ENCODE measurements around the gene CMTM8. TPM values are rescaled to one million over a fixed set of nuclear protein-coding genes. Genes with fewer than 3 reads are reported as not detected.

Gene CMTM8
- total RNA-seq, 2 experiments from 2014 or later: 6.1 to 7.5 TPM

GRCh38 chr3:32319607-32320006 lies 81.1 kb downstream of the CMTM8 start:
- TF ChIP-seq, protein P1, sequence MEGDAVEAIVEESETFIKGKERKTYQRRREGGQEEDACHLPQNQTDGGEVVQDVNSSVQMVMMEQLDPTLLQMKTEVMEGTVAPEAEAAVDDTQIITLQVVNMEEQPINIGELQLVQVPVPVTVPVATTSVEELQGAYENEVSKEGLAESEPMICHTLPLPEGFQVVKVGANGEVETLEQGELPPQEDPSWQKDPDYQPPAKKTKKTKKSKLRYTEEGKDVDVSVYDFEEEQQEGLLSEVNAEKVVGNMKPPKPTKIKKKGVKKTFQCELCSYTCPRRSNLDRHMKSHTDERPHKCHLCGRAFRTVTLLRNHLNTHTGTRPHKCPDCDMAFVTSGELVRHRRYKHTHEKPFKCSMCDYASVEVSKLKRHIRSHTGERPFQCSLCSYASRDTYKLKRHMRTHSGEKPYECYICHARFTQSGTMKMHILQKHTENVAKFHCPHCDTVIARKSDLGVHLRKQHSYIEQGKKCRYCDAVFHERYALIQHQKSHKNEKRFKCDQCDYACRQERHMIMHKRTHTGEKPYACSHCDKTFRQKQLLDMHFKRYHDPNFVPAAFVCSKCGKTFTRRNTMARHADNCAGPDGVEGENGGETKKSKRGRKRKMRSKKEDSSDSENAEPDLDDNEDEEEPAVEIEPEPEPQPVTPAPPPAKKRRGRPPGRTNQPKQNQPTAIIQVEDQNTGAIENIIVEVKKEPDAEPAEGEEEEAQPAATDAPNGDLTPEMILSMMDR (IDR thresholded peaks at IDR 0.05): no peak
- Mint-ChIP-seq H3K27ac (no peak overlapping the region), H3K4me1 (ENCODE audit: low read depth) (peaks cover 27% of the 10 kb centered on the region), H3K4me3 (no peak overlapping the region), H3K9me3 (no peaks in the 10 kb centered on the region), H3K36me3 (ENCODE audit: low read depth) (no peaks in the 10 kb centered on the region), H3K27me3 (no peaks in the 10 kb centered on the region)
- H3K4me3 ChIP-seq (ENCODE audit: low read length): no peak overlapping the region
- ChIA-PET POLR2A (no interaction called here), CTCF (no interaction called here)
- intact Hi-C loops (cut with DNase I, micrococcal nuclease): no loop called here
- H3K27me3 ChIP-seq (ENCODE audit: control insufficient read depth in 1 of 2, insufficient read depth in 2 of 2, low read length in 2 of 2): no peaks in the 10 kb centered on the region
- H3K9me3 ChIP-seq (ENCODE audit: control insufficient read depth in 1 of 2, insufficient read depth in 1 of 2, low read length in 2 of 2): no peaks in the 10 kb centered on the region
- no peak overlapping the region for H3K27ac ChIP-seq (ENCODE audit: low read depth in 1 of 2, low read length in 2 of 2)
- DNase-seq: no peak
- no peaks in the 10 kb centered on the region for H3K36me3 ChIP-seq (ENCODE audit: insufficient read depth, low read length)
- peaks cover under 1% of the 10 kb centered on the region for H3K4me1 ChIP-seq (ENCODE audit: insufficient read depth, low read length)
- ATAC-seq (ENCODE audit: poor library complexity): no peak

DNA sequence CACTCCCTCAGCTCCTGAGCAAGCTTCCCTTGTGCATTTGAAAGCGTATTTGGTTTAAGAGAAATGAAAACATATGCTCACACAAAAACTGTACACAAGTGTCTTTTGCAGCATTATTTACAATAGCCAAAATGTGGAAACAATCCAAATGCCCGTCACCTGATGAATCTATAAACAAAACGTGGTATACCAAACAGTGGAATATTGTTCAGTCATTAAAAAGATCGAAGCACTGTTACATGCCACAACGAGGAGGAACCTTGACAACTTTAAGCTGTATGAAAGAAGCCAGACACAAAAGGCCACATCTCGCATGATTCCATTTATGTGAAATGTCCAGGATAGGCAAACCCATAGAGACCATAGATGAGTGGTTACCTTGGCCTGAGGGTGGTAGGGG lies 81.6 kb downstream of the CMTM8 start:
- CTCF ChIA-PET: interaction anchor here (0.9 kb wide), 1 partner anchor 55 kb away, joined by 3 read pairs; no protein-coding TSS in a partner anchor
- no peaks in the 10 kb centered on the region for H3K36me3 Mint-ChIP-seq (ENCODE audit: low read depth)
- TF ChIP-seq, protein P1 (IDR thresholded peaks at IDR 0.05): no peak
- H3K4me3 Mint-ChIP-seq: no peak overlapping the region
- no peaks in the 10 kb centered on the region for H3K27me3 ChIP-seq (ENCODE audit: control insufficient read depth in 1 of 2, insufficient read depth in 2 of 2, low read length in 2 of 2)
- H3K36me3 ChIP-seq (ENCODE audit: insufficient read depth, low read length): no peaks in the 10 kb centered on the region
- intact Hi-C loops (cut with DNase I, micrococcal nuclease): no loop called here
- no peak overlapping the region for H3K27ac ChIP-seq (ENCODE audit: low read depth in 1 of 2, low read length in 2 of 2)
- H3K9me3 Mint-ChIP-seq: no peaks in the 10 kb centered on the region
- DNase-seq: no peak
- no peak overlapping the region for H3K27ac Mint-ChIP-seq
- no peak for ATAC-seq (ENCODE audit: poor library complexity)
- H3K4me1 ChIP-seq (ENCODE audit: insufficient read depth, low read length): no peaks in the 10 kb centered on the region
- POLR2A ChIA-PET: interaction anchor here (0.9 kb wide), 1 partner anchor 16 kb away, joined by 3 read pairs; no protein-coding TSS in a partner anchor
- H3K27me3 Mint-ChIP-seq: no peaks in the 10 kb centered on the region
- H3K4me3 ChIP-seq (ENCODE audit: low read length): no peak overlapping the region
- H3K9me3 ChIP-seq (ENCODE audit: control insufficient read depth in 1 of 2, insufficient read depth in 1 of 2, low read length in 2 of 2): no peaks in the 10 kb centered on the region
- H3K4me1 Mint-ChIP-seq (ENCODE audit: low read depth): peaks cover 27% of the 10 kb centered on the region

GRCh38 chr3:32321095-32321790 lies 82.8 kb downstream of the CMTM8 start:
- no peaks in the 10 kb centered on the region for H3K36me3 ChIP-seq (ENCODE audit: insufficient read depth, low read length)
- CTCF ChIA-PET: interaction anchor here (0.9 kb wide), 1 partner anchor 54 kb away, joined by 3 read pairs; no protein-coding TSS in a partner anchor
- Mint-ChIP-seq H3K27ac (peak overlapping the region; percentile 7), H3K27me3 (no peaks in the 10 kb centered on the region), H3K9me3 (no peaks in the 10 kb centered on the region), H3K4me1 (ENCODE audit: low read depth) (peaks cover 27% of the 10 kb centered on the region), H3K4me3 (no peak overlapping the region), H3K36me3 (ENCODE audit: low read depth) (no peaks in the 10 kb centered on the region)
- no peaks in the 10 kb centered on the region for H3K27me3 ChIP-seq (ENCODE audit: control insufficient read depth in 1 of 2, insufficient read depth in 2 of 2, low read length in 2 of 2)
- H3K4me1 ChIP-seq (ENCODE audit: insufficient read depth, low read length): no peaks in the 10 kb centered on the region
- ATAC-seq (ENCODE audit: poor library complexity) (peak; percentile 71), DNase-seq (peak in 1 of 14 experiments; percentile 24)
- no peaks in the 10 kb centered on the region for H3K9me3 ChIP-seq (ENCODE audit: control insufficient read depth in 1 of 2, insufficient read depth in 1 of 2, low read length in 2 of 2)
- no peak overlapping the region for H3K4me3 ChIP-seq (ENCODE audit: low read length)
- no peak overlapping the region for H3K27ac ChIP-seq (ENCODE audit: low read depth in 1 of 2, low read length in 2 of 2)
- intact Hi-C loops (cut with DNase I, micrococcal nuclease): no loop called here
- POLR2A ChIA-PET: interaction anchor here (0.9 kb wide), 1 partner anchor 17 kb away, joined by 3 read pairs; no protein-coding TSS in a partner anchor
- TF ChIP-seq, protein P1 (IDR thresholded peaks at IDR 0.05): no peak
